ENCODE data around the gene RAB15.
A peak's percentile ranks its signal among the peaks of the same experiment; 100 is the strongest.

Gene RAB15

GRCh38 chr14:64971943-64972791 is at the start of gene RAB15:
Gene RAB15, minus strand, starts transcription at chr14:64972336. Its CDS starts 260 bp downstream, at chr14:64972076.
- Histone ChIP-seq H3K9me2 (replicated peaks; ENCODE audit: insufficient read depth, low read length) (no peaks in the 10 kb centered on the region), H3K4me3 (ENCODE audit: low read length) (peak within 1 kb of the TSS; percentile 61), H4K20me1 (ENCODE audit: insufficient read depth, low read length) (no peaks in the 10 kb centered on the region), H3F3A (ENCODE audit: insufficient read depth, low read length) (peaks cover 15% of the 10 kb centered on the region; the same call in 1 of the 2 replicates), H3K9ac (ENCODE audit: low read length) (peak within 1 kb of the TSS; percentile 38; the same call in 1 of the 2 replicates), H3K36me3 (replicated peaks; ENCODE audit: insufficient read depth, low read length) (no peaks in the 10 kb centered on the region), H3K27ac (ENCODE audit: low read length) (no peak within 1 kb of the TSS), H2AFZ (ENCODE audit: low read length) (peak within 1 kb of the TSS; percentile 65; the same call in 1 of the 2 replicates), H3K4me2 (ENCODE audit: low read depth, low read length) (peak within 1 kb of the TSS; percentile 52; the same call in 1 of the 2 replicates), H3K9me3 (replicated peaks; ENCODE audit: insufficient read depth, low read length) (no peaks in the 10 kb centered on the region), H3K27me3 (replicated peaks; ENCODE audit: insufficient read depth, low read length) (no peaks in the 10 kb centered on the region), H3K4me1 (ENCODE audit: low read length) (peaks cover 32% of the 10 kb centered on the region), H3K79me2 (ENCODE audit: low read length) (peaks cover 9% of the 10 kb centered on the region; the same call in 1 of the 2 replicates)
- DNase-seq, result no peak
- no peak for TF ChIP-seq CTCF (IDR thresholded peaks at IDR 0.05; ENCODE audit: low read length)
- TF ChIP-seq EZH2phosphoT487 (IDR thresholded peaks at IDR 0.05; ENCODE audit: low read length), result no peak
- no peak for TF ChIP-seq EZH2 (optimal IDR thresholded peaks at IDR 0.05; ENCODE audit: low read depth, low read length)

GRCh38 chr14:65019944-65020566 is 47.9 kb upstream of the RAB15 start:
- Histone ChIP-seq H4K20me1 (ENCODE audit: insufficient read depth, low read length) (no peaks in the 10 kb centered on the region), H3K4me3 (ENCODE audit: low read length) (no peak overlapping the region), H3K36me3 (replicated peaks; ENCODE audit: insufficient read depth, low read length) (no peaks in the 10 kb centered on the region), H3K4me2 (ENCODE audit: low read depth, low read length) (no peak overlapping the region), H3K9me2 (replicated peaks; ENCODE audit: insufficient read depth, low read length) (no peaks in the 10 kb centered on the region), H3K9ac (ENCODE audit: low read length) (no peak overlapping the region), H3K27me3 (replicated peaks; ENCODE audit: insufficient read depth, low read length) (no peaks in the 10 kb centered on the region), H3K27ac (ENCODE audit: low read length) (no peak overlapping the region), H2AFZ (ENCODE audit: low read length) (no peak overlapping the region), H3K79me2 (ENCODE audit: low read length) (no peaks in the 10 kb centered on the region), H3F3A (ENCODE audit: insufficient read depth, low read length) (no peaks in the 10 kb centered on the region), H3K9me3 (replicated peaks; ENCODE audit: insufficient read depth, low read length) (no peaks in the 10 kb centered on the region), H3K4me1 (ENCODE audit: low read length) (no peaks in the 10 kb centered on the region)
- peak; percentile 21 for DNase-seq
- TF ChIP-seq EZH2 (optimal IDR thresholded peaks at IDR 0.05; ENCODE audit: low read depth, low read length) (no peak), EZH2phosphoT487 (IDR thresholded peaks at IDR 0.05; ENCODE audit: low read length) (no peak), CTCF (IDR thresholded peaks at IDR 0.05; ENCODE audit: low read length) (peak; percentile 16)

DNA sequence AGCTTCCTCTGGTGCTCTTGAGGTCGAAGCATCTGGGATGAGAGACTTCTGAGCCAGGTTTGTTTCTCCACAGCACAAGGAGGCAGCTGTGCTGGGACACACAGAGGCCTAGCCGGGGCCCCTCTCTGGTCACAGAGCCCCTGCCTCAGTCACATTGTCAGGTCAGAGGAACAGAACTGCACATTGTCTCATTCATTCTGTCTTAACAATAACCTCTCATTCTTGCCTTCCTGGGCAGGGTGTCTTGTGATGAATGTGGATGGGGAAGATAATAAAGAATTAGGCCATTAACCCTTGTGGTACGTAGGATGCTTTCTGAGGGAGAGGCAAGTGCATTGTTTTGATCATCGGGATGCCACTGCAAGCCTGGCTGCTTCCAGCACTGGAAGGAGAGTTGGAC is 44.3 kb upstream of the RAB15 start:
- Histone ChIP-seq H3K36me3 (replicated peaks; ENCODE audit: insufficient read depth, low read length) (no peaks in the 10 kb centered on the region), H3K27me3 (replicated peaks; ENCODE audit: insufficient read depth, low read length) (no peaks in the 10 kb centered on the region), H3K4me1 (ENCODE audit: low read length) (no peaks in the 10 kb centered on the region), H2AFZ (ENCODE audit: low read length) (no peak overlapping the region), H3F3A (ENCODE audit: insufficient read depth, low read length) (no peaks in the 10 kb centered on the region), H3K4me2 (ENCODE audit: low read depth, low read length) (no peak overlapping the region), H3K9me2 (replicated peaks; ENCODE audit: insufficient read depth, low read length) (no peaks in the 10 kb centered on the region), H3K79me2 (ENCODE audit: low read length) (no peaks in the 10 kb centered on the region), H3K9me3 (replicated peaks; ENCODE audit: insufficient read depth, low read length) (no peaks in the 10 kb centered on the region), H3K4me3 (ENCODE audit: low read length) (no peak overlapping the region), H3K9ac (ENCODE audit: low read length) (no peak overlapping the region), H4K20me1 (ENCODE audit: insufficient read depth, low read length) (no peaks in the 10 kb centered on the region), H3K27ac (ENCODE audit: low read length) (no peak overlapping the region)
- TF ChIP-seq EZH2phosphoT487 (IDR thresholded peaks at IDR 0.05; ENCODE audit: low read length) (no peak), EZH2 (optimal IDR thresholded peaks at IDR 0.05; ENCODE audit: low read depth, low read length) (no peak), CTCF (IDR thresholded peaks at IDR 0.05; ENCODE audit: low read length) (no peak)
- DNase-seq, result no peak
